Measurements from ENCODE around the gene HCN1.
"Not testable (repeated sequence)": the region's sequence is repeated elsewhere in the genome, so short reads cannot be mapped to it uniquely, and the experiment has no call there.

Gene HCN1

DNA sequence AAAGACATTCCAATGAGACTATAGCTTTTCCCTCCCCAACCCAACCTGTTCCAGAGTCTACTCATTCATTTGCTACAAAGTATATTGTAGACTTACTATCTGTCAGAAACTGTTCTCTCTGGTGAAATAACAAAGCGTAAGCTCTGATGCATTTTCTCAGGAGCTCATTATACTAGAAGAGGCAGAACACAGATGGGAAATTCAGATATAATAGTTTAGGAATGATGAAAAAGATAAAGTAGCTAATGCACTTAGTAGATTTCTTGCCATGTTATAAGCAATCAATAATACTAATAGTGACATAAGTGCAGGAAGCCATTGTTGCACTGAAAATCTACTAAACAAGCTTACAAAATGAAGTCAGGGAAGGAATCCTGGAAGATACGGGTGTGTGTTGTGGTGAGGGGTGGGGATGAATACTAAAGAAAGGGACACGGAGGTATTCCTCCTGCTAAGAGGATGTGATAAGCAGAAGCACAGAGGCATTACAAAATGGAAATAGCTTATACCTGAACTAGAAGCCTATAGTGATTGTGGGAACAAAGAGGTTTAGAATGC lies 78.2 kb downstream of the HCN1 start:
- no peak for DNase-seq (ENCODE audit: low read depth in 2 of 2)

DNA sequence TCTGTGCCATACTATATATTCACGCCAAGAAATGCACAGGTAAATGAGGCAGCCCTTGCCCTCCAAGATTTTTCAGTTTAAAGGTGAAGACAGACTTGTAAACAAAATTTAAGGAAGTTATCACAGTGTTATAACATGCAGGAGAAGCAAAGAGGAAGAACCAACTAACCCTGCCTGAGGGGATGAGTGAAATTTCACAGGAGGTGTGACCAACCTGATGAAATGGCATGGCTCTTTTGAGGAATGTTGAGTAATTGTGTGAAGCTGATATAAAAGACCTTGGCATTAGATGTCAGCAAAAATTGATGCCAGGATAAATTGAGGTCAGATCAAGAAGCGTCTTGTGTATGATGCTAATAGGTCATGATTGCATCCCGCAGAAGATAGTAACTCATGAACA lies 86.5 kb downstream of the HCN1 start:
- DNase-seq (ENCODE audit: low read depth in 2 of 2): no peak

DNA sequence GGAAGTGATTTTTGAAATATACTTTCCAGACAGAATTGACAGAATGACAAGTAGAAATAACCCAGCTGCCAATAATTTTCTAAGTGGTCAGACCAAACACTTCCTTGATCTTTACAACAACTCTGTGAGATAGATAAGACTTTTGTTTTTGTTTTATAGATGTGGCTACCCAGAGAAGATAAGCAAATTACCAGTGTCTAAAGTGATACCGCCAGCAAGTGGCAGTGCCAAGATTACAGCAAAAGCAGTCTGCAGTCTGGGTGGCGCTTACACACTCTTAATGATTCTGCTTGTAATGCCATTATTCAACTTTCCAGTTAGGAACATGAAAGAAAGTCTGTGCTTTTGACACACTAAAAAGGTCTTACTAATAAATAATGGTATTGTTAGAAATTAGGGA lies 92.1 kb downstream of the HCN1 start:
- no peak for DNase-seq (ENCODE audit: low read depth in 2 of 2)

DNA sequence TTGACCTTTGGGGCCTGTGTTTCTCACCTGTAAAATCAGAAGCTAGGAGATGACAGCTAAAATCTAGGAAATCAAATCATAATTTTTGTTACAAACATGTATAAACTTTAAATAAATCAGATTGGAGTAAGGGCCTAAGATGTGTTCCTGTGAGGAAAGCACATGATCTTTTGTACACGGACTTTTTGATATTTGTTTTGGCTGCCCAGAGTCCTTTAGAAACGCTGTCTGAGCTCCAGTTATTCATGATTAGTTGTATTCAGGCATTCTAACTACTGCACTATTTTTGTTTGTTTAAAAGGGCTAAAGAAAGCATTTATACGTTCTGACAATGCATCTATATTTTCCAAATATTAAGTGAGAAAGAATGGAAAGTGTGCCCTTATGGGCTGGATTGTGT lies 94.8 kb downstream of the HCN1 start:
- no peak for DNase-seq (ENCODE audit: low read depth in 2 of 2)

DNA sequence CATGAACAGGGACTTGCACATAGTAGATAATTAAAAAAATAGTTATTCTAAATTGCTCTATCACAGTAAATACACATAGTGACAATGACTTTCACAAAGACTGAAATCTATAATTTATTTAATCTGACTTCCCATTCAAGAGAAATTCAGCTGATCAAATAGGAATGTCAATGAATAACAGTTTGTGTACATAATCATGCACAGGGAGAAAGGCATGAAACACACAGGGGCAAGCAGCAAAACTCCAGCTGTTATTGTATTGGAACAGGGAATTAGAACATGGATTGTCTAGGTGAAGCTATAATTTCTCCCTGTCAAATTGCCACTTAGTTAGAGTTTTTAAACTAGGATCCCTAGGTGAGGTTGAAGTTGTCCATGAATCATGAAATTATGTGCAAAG lies 99.9 kb downstream of the HCN1 start:
- no peak for DNase-seq (ENCODE audit: low read depth in 2 of 2)

DNA sequence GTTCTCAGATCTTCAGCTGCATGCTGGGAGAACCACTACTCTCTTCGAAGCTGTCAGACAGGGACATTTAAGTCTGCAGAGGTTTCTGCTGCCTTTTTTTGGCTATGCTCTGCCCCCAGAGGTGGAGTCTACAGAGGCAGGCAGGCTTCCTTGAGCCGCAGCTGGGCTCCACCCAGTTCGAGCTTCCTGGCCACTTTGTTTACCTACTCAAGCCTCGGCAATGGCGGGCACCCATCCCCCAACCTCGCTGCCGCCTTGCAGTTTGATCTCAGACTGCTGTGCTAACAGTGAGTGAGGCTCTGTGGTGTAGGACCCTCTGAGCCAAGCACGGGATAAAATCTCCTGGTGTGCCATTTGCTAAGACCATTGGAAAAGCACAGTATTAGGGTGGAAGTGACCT lies 110.2 kb downstream of the HCN1 start:
- DNase-seq (ENCODE audit: low read depth in 2 of 2): not testable (repeated sequence)

DNA sequence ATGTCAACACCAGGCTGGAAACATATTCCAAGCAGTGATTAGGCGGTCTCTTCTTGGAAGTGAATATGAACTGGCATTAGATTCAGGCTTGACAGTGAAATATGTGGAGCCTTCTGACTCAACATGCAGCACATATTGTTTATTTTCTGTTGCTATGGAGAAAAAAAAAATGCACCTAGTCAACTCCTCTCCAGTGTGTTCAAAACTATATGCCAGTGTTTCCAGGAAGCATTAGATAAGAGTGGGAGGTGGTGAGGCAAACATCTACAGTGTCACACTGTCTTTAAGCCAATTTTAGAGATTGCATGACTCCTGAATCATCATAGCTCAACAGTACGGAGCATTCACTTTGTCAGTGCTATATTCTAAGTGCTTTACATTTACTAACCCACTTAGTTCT lies 117.9 kb downstream of the HCN1 start:
- DNase-seq (ENCODE audit: low read depth in 2 of 2): no peak

DNA sequence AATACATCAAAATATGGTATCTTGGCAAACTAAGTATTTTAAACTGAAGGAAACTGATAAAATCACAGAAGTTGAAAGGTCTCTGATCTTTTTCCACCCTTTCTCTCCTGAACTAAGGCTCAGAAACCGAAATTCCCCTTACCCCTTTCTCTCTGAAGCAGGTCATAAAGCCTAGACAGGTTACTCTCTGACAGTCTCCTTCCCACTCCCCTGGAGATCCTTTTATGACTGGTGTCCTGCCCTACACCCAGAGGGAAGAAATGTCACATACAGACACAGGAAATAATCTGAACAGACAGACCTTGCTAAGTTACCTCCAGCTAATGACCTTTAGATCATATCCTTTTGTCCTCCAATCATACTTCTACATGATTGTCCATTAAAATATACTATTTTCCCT lies 127.4 kb downstream of the HCN1 start:
- no peak for DNase-seq (ENCODE audit: low read depth in 2 of 2)

DNA sequence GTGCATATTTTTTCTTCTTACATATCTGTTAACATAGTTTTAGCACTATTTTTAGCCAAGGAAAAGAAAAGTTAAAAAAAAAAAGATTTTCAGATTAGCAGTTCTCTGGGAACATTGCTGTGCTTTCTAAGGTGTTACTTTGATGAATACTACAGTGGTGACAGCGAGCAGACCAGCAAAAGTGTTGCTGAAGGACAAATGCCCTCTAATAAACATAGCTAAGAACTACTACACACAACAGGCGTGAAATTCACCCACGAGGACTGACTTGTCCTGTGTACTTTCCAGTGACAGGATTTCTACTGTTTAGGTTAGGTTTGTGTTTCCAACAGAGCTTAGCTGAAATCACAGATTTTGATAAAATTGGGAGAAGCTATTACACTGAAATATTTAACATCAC lies 153.8 kb downstream of the HCN1 start:
- no peak for DNase-seq (ENCODE audit: low read depth in 2 of 2)

DNA sequence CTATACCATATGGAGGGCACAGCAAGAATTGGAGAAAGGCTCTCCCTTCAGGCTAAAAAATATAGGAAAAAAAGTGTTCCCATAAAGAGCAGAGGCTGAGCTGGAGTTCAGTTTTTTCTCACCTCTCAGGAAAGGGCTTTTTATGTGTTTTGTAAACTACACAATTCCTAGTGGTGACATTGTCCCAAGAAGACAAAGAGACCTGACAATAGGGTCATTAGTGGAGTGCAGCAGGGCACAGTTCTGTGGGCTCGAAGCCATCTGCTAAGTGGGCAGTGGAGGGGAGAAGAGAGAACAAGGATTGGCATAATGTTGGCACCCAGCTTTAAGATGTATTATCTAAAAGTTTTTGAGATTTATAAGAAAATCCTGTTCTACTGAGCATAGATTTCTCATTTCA lies 162.5 kb downstream of the HCN1 start:
- no peak for DNase-seq (ENCODE audit: low read depth in 2 of 2)

DNA sequence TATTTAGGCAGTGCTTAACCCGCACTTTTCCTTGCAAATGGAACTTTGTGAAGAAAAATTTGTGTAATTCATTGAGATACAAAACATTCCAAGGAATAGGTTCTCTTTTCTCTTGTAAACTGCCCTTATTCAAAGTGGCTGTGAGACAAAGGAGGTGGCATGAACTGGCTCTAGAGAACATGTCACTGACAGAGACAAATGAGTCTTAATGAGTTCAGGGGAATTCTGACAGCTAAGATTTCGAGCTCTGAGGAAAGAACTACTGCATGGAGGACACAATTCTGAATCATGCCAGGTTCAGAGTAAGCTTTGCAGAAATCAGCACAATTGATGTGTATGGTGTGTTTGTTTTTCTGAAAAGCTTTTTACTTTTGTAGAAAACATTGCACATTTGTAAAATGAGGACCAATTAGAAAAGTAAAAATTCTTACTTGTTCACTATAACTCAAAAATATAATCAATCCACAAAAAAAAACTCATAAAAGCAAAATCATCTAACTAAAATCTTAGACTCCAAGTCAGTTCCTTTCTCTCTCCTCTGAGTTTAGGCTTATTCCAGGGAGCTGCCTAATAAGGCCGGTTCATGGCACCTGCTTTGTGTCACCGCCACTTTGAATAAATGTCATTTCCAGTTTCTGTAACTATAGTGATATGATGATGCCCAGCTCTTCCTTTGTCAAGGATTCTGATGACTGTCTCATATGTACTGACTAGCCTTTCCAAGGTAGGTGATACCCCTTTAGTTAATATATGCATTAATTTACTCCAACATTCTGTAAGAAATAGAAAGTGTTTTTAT lies 163.2 kb downstream of the HCN1 start:
- DNase-seq (ENCODE audit: low read depth in 2 of 2): no peak

DNA sequence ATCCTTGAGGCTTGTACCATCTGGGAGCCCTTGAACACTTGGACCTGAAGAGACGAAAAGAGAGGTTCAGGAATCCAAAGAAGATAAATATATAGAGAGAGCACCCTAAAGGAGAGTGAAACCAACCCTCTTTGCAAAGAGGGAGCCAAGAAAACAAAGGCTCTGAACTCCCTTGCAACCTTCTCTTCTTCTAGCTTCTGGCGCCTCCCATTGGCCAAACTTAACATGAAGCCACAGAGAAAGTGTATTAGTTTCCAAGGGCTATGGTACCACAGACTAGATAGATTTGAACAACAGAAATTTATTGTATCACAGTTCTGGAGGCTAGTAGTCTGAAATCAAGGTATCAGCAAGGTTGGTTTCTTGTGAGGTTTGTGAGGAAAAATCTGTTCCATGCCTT lies 175.1 kb downstream of the HCN1 start:
- no peak for DNase-seq (ENCODE audit: low read depth in 2 of 2)

DNA sequence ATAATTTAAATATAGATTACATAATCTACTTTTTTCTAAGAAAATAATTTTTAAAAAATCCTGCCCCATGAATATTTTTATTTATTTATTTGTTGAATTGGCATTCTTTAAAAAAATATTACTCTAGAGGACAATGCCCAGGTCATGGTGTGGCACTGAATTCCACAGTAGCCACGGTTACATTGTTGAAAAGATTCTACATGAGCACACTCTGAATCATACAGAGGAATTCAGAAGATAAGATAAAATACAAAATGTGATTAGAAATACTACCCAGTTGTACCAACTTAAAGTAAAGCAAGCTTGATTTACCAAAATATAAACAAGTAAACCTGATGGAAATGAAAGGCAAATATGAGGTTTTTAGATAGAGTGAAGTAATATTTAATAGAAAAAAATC lies 183.7 kb downstream of the HCN1 start:
- no peak for DNase-seq (ENCODE audit: low read depth in 2 of 2)

DNA sequence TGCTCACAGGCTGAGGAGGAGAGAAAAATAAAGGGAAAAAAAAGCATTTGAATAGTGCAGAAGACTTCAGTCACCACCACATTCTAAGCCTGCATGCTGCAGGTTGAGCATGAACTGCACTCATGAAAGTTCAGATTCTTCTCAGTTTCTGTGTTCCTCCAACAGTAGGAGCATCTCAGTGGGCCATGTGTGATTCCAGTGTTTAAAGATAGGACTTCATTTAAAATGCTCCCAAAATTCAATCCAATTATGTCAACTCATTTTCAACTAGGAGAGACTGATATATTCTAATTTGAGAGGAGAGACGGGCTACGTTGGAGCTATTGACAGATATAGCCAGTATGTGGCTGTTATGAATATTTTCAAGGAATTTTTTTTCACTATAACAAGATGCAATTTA lies 186.8 kb downstream of the HCN1 start:
- DNase-seq (ENCODE audit: low read depth in 2 of 2): no peak

DNA sequence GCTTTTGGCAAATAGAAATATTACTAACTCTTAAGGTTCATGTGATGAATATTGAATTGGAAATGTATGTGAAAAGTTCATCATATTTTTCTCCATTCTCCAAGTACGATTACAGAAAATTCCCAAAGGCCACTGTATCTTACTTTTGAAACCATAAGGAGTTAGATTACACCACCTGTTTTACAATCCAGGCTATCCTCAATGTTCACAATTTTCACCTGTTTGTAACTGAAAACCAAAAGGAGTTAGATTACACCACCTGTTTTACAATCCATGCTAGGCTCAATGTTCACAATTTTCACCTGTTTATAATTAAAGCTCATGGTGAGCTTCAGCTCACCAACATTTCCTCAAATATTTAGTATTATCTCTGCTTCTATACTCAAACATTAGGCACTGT lies 188.0 kb downstream of the HCN1 start:
- DNase-seq (ENCODE audit: low read depth in 2 of 2): no peak

DNA sequence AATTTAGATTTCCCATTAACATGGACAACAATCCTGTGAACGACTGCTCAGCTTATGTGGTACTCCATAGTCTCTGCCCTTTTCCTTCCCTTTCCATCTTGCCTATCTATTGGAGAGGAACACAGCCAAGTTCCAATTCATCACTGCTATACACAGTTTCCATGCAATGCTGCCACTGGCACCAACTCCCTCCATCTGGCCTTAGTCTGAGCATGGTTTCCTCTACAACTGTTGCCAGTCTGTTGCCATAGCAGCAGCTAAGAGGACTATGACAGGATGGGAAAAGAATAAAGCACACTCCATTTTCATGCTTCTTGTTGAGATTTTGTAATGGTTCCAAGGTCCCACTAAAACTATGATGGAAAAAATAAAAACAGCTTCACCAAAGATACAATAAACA lies 189.0 kb downstream of the HCN1 start:
- DNase-seq (ENCODE audit: low read depth in 2 of 2): no peak

DNA sequence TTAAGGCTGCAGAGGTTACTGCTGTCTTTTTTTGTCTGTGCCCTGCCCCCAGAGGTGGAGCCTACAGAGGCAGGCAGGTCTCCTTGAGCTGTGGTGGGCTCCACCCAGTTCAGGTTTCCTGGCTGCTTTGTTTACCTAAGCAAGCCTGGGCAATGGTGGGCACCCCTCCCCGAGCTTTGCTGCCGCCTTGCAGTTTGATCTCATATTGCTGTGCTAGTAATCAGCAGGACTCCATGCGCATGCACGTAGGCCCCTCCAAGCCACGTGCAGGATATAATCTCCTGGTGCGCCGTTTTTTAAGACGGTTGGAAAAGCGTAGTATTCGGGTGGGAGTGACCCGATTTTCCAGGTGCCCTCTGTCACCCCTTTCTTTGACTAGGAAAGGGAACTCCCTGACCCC lies 197.2 kb downstream of the HCN1 start:
- DNase-seq (ENCODE audit: low read depth in 2 of 2): not testable (repeated sequence)

DNA sequence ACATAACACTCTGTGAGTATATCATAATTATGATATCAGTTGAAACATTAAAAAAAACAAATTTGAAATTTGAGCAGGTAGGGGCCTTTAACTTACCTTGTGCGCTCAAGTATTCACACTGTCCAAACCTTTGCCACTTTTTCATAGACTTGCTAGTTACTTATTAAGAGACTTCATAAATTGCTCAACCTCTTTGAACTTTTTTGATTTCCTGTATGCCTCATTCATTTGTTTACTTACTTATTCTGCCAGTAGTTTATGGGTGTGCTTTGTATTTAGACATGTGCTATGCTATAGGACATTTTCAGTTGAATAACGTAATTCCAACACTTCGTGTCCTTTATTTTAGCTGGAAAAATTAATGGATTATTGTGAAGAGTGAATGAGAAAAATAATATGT lies 204.8 kb downstream of the HCN1 start:
- no peak for DNase-seq (ENCODE audit: low read depth in 2 of 2)

DNA sequence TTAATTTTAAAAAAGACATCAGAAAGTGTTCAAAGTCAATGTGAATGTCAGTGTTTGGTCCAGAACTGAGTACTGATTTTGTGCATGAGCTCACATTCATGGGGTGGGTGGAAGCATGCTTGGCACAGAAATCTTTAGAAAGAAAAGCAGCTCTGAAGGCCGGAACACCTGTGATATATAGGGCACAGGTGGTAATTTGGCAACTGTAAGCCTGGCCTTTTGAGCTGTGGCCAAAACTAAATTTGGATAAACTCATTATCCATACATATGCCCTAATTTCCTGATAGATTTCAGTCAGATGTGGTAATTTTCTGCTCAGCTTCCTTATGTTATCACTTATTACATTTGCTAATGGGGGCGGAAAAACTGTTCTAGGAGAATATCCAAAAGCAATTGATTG lies 211.4 kb downstream of the HCN1 start:
- DNase-seq (ENCODE audit: low read depth in 2 of 2): no peak

DNA sequence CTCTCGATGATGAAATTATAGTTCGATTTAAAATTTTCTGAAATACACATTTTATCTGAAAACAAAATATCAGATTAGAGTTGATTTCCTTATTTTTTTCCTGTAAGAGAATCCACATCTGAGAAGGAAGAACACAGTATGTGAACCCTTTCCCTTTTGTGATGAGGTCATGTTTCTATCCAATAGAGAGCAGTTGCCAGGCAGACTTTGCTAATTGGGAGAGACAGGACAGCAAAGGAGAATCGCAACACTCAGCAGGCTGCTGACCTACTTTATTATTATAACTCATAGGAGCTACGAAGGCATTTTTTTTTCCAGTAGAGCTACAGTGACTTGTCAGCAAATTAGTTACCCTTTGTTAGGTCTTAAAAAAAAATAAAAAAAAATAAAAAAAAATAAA lies 242.1 kb downstream of the HCN1 start:
- DNase-seq (ENCODE audit: low read depth in 2 of 2): no peak

DNA sequence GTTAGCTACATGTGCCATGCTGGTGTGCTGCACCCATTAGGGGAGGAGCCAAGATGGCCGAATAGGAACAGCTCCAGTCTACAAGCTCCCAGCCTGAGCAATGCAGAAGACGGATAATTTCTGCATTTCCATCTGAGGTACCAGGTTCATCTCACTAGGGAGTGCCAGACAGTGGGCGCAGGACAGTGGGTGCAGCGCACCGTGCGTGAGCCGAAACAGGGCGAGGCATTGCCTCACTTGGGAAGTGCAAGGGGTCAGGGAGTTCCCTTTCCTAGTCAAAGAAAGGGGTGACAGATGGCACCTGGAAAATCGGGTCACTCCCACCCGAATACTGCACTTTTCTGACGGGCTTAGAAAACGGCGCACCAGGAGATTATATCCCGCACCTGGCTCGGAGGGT lies 251.3 kb downstream of the HCN1 start:
- DNase-seq (ENCODE audit: low read depth in 2 of 2): not testable (repeated sequence)

DNA sequence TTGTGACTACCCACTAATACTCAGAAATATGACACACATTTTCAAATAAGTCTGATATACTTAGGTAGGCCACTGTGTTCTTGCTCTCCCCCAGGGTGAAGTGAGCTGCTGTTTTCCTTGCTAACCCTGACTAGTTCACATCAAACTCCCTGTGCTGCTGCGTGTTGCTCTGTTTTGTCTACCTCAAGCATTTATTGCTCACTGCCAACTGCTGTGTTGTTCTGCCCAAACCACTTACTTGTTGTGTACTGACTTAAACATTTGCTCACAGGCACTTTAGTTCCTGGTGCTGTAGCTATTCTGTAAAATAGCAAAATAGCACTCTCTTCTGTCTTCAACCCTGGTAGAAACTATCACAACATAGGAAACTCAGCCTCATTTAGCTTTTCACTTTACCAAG lies 255.7 kb downstream of the HCN1 start:
- DNase-seq (ENCODE audit: low read depth in 2 of 2): no peak

DNA sequence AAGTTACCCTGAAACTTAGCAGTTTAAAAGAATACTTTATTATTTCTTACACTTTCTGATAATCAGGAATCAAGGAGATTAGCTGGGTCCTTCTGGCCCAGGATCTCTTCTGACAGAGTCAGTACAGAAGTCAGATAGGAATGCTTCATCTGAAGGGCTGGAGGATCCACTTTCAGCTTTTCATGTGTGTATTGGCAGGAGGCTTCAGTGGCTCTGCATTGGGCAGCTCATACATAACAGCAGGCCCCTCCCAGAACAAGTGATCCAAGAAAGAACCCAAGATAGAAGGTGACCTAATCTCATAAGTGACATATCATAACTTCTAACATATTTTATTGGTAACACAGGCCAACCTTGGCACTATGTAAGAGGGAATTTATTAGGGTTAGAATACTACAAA lies 258.4 kb downstream of the HCN1 start:
- no peak for DNase-seq (ENCODE audit: low read depth in 2 of 2)
